Measurements from ENCODE around the gene LIX1L.

GRCh38 chr1:145962157-145963102, 4.6 kb upstream of the LIX1L start:
- TF ChIP-seq CTCF (conservative IDR thresholded peaks at IDR 0.05; ENCODE audit: low read length) (no peak), EZH2phosphoT487 (IDR thresholded peaks at IDR 0.05; ENCODE audit: borderline replicate concordance) (no peak)

Measured in Loucy (cell line).